Calu3 (cell line): ENCODE measurements around the gene CPPED1. TPM values are rescaled to one million over a fixed set of nuclear protein-coding genes. Genes with fewer than 3 reads are reported as not detected.
"Not testable (repeated sequence)": the region's sequence is repeated elsewhere in the genome, so short reads cannot be mapped to it uniquely, and the experiment has no call there.

ENCODE experiments used
- BruUV-seq: library from RNA; stranded (reverse); fragments of 400-500 nt; replicated peaks from 2 replicates; lab custom pipeline; 2021; lab: Mats Ljungman, UMichigan
- CTCF ChIA-PET: fragments of 300-600 bp; sonication (Branson Sonifier 250); formaldehyde crosslinking; loops from one replicate; lab custom pipeline; 2022; ENCODE audit warnings: antibody characterized with exemption; lab: Charles Lee
- DNase-seq: peaks from one replicate; pipeline ENCODE4 v3.0.0; 2022
- H3K27ac Mint-ChIP-seq: one replicate; pipeline ENCODE4 v1.8.0; 2022; ENCODE audit warnings: mixed read lengths; ENCODE audit not compliant: unreplicated experiment
- H3K27me3 Mint-ChIP-seq: one replicate; pipeline ENCODE4 v1.8.0; 2022; ENCODE audit warnings: mixed read lengths; ENCODE audit not compliant: unreplicated experiment
- H3K36me3 Mint-ChIP-seq: one replicate; pipeline ENCODE4 v1.8.0; 2022; ENCODE audit warnings: mild to moderate bottlenecking, moderate library complexity, mixed read lengths; ENCODE audit not compliant: insufficient read depth, unreplicated experiment
- H3K4me1 Mint-ChIP-seq: one replicate; pipeline ENCODE4 v1.8.0; 2022; ENCODE audit warnings: mild to moderate bottlenecking, low read depth, mixed read lengths; ENCODE audit not compliant: unreplicated experiment
- H3K4me3 Mint-ChIP-seq: one replicate; pipeline ENCODE4 v1.8.0; 2022; ENCODE audit warnings: mild to moderate bottlenecking, low read depth, moderate library complexity, mixed read lengths; ENCODE audit not compliant: unreplicated experiment
- H3K9me3 Mint-ChIP-seq: one replicate; pipeline ENCODE4 v1.8.0; 2022; ENCODE audit warnings: low read depth, mixed read lengths; ENCODE audit not compliant: unreplicated experiment
- intact Hi-C: fragments of 100-400 bp; cut with micrococcal nuclease; formaldehyde crosslinking; loops from one replicate; pipeline ENCODE4 v1.10.0; 2022; ENCODE audit not compliant: unreplicated experiment
- total RNA-seq: library from RNA; stranded (reverse); gene quantifications from 2 replicates; pipeline ENCODE4 v1.2.3, GENCODE V29; 2022
- TF ChIP-seq, protein P1 (sequence below): fragments of 200-600 bp; IDR thresholded peaks from one replicate; pipeline ENCODE4 v1.8.0; 2022; ENCODE audit warnings: antibody characterized with exemption; ENCODE audit not compliant: unreplicated experiment

The CPPED1 gene
- total RNA-seq, 1 experiment from 2014 or later = not detected

DNA sequence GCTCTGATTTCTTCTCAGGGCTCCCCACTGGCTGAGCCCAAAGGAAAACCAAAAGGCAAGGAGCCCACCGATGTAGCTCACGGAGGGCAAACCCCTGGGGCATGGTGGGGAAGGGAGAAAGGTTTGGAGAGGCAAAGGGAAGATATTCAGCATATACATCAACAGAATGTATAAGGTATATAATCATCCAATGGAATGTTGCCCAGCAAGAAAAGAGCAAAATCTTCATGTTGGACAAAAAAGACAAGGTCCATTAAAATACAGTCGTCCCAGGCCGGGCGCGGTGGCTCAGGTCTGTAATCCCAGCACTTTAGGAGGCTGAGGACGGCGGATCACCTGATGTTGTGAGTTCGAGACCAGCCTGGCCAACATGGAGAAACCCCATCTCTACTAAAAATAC, 1.6 kb downstream of the CPPED1 start:
- intact Hi-C loops = no loop called here
- CTCF ChIA-PET = interaction anchor here (1.3 kb wide), 1 partner anchor 14 kb away, joined by 3 read pairs; no protein-coding TSS in a partner anchor
- Mint-ChIP-seq H3K9me3 (peaks cover 3% of the 10 kb centered on the region), H3K4me3 (no peak overlapping the region), H3K27ac (no peak overlapping the region), H3K36me3 (peaks cover 4% of the 10 kb centered on the region), H3K4me1 (peaks cover 8% of the 10 kb centered on the region), H3K27me3 (no peaks in the 10 kb centered on the region)
- TF ChIP-seq, protein P1, sequence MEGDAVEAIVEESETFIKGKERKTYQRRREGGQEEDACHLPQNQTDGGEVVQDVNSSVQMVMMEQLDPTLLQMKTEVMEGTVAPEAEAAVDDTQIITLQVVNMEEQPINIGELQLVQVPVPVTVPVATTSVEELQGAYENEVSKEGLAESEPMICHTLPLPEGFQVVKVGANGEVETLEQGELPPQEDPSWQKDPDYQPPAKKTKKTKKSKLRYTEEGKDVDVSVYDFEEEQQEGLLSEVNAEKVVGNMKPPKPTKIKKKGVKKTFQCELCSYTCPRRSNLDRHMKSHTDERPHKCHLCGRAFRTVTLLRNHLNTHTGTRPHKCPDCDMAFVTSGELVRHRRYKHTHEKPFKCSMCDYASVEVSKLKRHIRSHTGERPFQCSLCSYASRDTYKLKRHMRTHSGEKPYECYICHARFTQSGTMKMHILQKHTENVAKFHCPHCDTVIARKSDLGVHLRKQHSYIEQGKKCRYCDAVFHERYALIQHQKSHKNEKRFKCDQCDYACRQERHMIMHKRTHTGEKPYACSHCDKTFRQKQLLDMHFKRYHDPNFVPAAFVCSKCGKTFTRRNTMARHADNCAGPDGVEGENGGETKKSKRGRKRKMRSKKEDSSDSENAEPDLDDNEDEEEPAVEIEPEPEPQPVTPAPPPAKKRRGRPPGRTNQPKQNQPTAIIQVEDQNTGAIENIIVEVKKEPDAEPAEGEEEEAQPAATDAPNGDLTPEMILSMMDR = no peak
- no TSS peak for BruUV-seq
- no peak for DNase-seq

DNA sequence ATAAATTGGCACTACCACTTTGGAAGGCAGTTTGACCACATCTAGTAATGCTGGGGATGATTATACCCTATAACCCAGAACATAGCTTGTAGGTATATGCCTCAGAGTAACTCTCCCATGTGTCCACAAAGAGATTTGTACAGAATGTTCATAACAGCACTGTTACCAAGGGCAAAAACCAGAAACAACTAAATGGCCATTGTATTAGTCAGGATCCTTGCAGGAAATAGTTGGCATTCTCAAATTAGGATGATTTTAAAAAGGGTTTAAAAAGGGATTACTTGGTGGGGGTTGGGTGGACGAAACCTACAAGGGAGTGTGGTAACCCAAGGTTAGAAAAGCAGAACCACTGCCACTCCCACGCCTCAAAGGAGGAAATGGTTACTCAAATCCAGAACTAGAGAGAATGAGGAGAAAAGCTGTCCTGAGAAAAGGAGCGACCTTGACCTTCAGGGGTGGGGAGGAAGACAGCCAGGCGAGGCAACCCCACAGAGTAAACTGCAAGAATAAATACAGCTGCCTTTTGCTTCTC, 2.1 kb downstream of the CPPED1 start:
- intact Hi-C loops = no loop called here
- DNase-seq = no peak
- TF ChIP-seq, protein P1 = no peak
- no peaks in the 10 kb centered on the region for H3K27me3 Mint-ChIP-seq
- peak overlapping the region; percentile 38 for H3K27ac Mint-ChIP-seq
- peaks cover 4% of the 10 kb centered on the region for H3K36me3 Mint-ChIP-seq
- CTCF ChIA-PET = interaction anchor here (1.3 kb wide), 1 partner anchor 13 kb away, joined by 3 read pairs; no protein-coding TSS in a partner anchor
- peaks cover 8% of the 10 kb centered on the region for H3K4me1 Mint-ChIP-seq
- no TSS peak for BruUV-seq
- H3K9me3 Mint-ChIP-seq = peaks cover 3% of the 10 kb centered on the region
- H3K4me3 Mint-ChIP-seq = no peak overlapping the region

DNA sequence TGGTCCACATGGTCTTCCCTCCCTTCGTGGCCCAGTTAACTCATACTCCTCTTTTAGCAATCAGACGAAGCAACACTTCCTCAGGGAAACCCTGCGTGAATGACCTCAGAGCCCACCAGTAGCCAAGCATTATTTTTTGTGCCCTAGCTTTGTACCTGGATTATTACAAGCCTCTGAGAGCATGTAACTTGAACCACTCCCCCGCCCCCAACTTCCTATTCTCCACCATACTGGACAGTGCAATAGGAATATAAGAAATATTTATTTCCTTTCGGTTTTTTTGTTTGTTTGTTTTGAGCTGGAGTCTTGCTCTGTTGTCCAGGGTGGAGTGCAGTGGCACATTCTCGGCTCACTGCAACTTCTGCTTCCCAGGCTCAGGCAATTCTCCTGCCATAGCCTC, 2.9 kb downstream of the CPPED1 start:
- TF ChIP-seq, protein P1 = no peak
- intact Hi-C loops = no loop called here
- H3K9me3 Mint-ChIP-seq = peaks cover 3% of the 10 kb centered on the region
- CTCF ChIA-PET = interaction anchor here (1.3 kb wide), 1 partner anchor 13 kb away, joined by 3 read pairs; no protein-coding TSS in a partner anchor
- H3K27me3 Mint-ChIP-seq = no peaks in the 10 kb centered on the region
- no peak overlapping the region for H3K27ac Mint-ChIP-seq
- H3K36me3 Mint-ChIP-seq = peaks cover 4% of the 10 kb centered on the region
- BruUV-seq = no TSS peak
- H3K4me1 Mint-ChIP-seq = peaks cover 8% of the 10 kb centered on the region
- no peak for DNase-seq
- no peak overlapping the region for H3K4me3 Mint-ChIP-seq

DNA sequence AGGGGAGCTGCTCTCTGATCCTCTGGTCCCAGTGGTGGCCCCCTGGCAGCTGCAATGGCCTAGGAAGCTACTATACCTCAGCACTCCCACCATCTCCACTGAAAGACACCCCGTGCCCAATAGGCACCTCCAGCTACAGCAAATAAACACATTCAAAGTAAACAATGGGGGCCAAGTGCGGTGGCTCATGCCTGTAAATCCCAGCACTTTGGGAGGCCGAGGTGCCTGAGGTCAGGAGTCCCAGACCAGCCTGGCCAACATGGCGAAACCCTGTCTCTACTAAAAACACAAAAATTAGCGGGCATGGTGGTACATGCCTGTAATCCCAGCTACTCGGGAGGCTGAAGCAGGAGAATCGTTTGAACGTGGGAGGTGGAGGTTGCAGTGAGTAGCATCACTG, 3.7 kb downstream of the CPPED1 start:
- CTCF ChIA-PET, H3K27ac Mint-ChIP-seq, DNase-seq, H3K9me3 Mint-ChIP-seq, H3K27me3 Mint-ChIP-seq, H3K4me1 Mint-ChIP-seq, intact Hi-C loops, H3K36me3 Mint-ChIP-seq, BruUV-seq, H3K4me3 Mint-ChIP-seq: not testable (repeated sequence)

DNA sequence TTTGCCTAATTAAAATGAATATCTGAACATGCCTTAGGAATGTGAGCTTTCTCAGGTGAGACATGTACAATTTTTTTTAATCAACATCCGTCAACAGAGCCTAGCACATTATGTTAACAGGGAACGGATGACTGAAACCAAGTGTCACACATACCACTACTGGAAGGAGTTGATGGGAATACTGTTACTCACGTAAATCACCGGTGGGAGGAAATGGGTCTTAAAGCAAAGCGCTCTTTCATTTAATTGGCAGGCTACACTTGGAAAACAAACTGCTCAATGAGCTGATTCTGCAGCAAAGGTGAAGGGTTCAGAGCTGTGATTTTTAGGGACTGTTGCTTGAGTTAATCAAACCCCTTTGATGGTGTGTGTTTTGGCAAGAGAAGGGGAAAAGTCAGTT, 4.8 kb downstream of the CPPED1 start:
- H3K36me3 Mint-ChIP-seq = peaks cover 4% of the 10 kb centered on the region
- H3K27ac Mint-ChIP-seq = no peak overlapping the region
- DNase-seq = no peak
- H3K4me3 Mint-ChIP-seq = no peak overlapping the region
- H3K27me3 Mint-ChIP-seq = no peaks in the 10 kb centered on the region
- peaks cover 3% of the 10 kb centered on the region for H3K9me3 Mint-ChIP-seq
- intact Hi-C loops = no loop called here
- TF ChIP-seq, protein P1 = no peak
- CTCF ChIA-PET = interaction anchor here (0.6 to 0.7 kb wide), 2 partner anchors 80 to 207 kb away, joined by 4 read pairs; no protein-coding TSS in a partner anchor
- H3K4me1 Mint-ChIP-seq = peaks cover 8% of the 10 kb centered on the region
- no TSS peak for BruUV-seq
